ENCODE measurements around the gene ARMH4.

- TF ChIP-seq CTCF (IDR thresholded peaks at IDR 0.05) = no peak
- TF ChIP-seq POLR2A (IDR thresholded peaks at IDR 0.05) = no peak
Measured at GRCh38 chr14:58048219-58048618, 103.8 kb downstream of the ARMH4 start.

Measured in ovary (tissue), 3 donors.